ENCODE results near the gene CTSD. TPM values are rescaled to one million over a fixed set of nuclear protein-coding genes. Genes with fewer than 3 reads are reported as not detected.
A peak's percentile ranks its signal among the peaks of the same experiment; 100 is the strongest.

Gene CTSD
- total and polyA plus RNA-seq, 7 experiments from 2014 or later: 103 to 378 (median 186) TPM

DNA sequence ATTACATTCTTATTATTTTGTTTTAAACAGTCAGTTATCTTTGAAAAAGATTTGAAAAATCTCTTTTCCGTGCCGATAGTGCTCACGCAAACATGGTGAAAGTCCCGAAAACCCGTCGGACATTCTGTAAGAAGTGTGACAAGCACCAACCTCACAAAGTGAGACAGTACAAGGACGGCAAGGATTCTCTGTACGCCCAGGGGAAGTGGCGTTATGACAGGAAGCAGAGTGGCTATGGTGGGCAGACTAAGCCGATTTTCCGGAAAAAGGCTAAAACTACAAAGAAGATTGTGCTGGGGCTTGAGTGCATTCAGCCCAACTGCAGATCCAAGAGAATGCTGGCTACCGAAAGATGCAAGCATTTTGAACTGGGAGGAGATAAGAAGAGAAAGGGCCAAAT, 28.7 kb upstream of the CTSD start:
- peaks cover 0 to 22% (median 5%) of the 10 kb centered on the region in 11 donors for H3K9me3 Mint-ChIP-seq
- no peaks in the 10 kb centered on the region for H3K4me1 ChIP-seq (ENCODE audit: control insufficient read depth in 2 of 2, insufficient read depth in 2 of 2, low read length in 2 of 2)
- H3K4me3 ChIP-seq (ENCODE audit: low read length): no peak overlapping the region
- H3K36me3 ChIP-seq (ENCODE audit: control insufficient read depth in 2 of 3, insufficient read depth in 3 of 3, low read length in 3 of 3): no peaks in the 10 kb centered on the region
- no peaks in the 10 kb centered on the region for H3K27me3 ChIP-seq (ENCODE audit: control insufficient read depth in 2 of 2, insufficient read depth in 2 of 2, low read length in 2 of 2)
- H3K27ac ChIP-seq (ENCODE audit: low read depth, low read length): no peak overlapping the region
- peak overlapping the region in 4 of 10 donors; percentile 18 to 83 (median 48) for H3K4me3 Mint-ChIP-seq
- H3K36me3 Mint-ChIP-seq: peaks cover 0 to 3% (median 0%) of the 10 kb centered on the region in 5 donors
- no peak for DNase-seq
- peaks cover 0 to 11% (median 5%) of the 10 kb centered on the region in 7 donors for H3K4me1 Mint-ChIP-seq
- intact Hi-C loops (cut with micrococcal nuclease): no loop called here
- H3K9me3 ChIP-seq (ENCODE audit: control insufficient read depth in 2 of 3, low read length in 3 of 3): no peaks in the 10 kb centered on the region
- POLR2A ChIA-PET: no interaction called here
- H3K27ac Mint-ChIP-seq: peak overlapping the region in 2 of 9 donors; percentile 13 to 72
- peaks cover 0 to 38% (median 9%) of the 10 kb centered on the region in 5 donors for H3K27me3 Mint-ChIP-seq
- CTCF ChIA-PET: interaction anchor here (0.7 kb wide), 2 partner anchors 93 to 189 kb away, joined by 5 to 6 read pairs; no protein-coding TSS in a partner anchor
- ATAC-seq: no peak

DNA sequence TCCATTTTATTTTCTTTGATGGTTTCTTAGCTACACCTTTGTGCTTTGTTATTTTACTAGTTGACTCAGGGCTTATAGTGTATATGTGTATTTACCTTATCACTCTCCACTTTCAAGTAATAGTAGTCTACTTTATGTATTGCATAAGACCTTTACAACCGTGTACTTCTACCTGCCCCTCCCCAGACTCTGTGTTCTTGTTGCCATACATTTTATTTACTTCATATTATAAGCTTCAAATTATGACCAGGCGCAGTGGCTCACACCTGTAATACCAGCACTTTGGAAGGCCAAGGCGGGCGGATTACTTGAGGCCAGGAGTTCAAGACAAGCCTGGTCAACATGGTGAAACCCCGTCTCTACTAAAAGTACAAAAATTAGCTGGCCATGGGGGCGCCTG, 28.2 kb upstream of the CTSD start:
- Histone ChIP-seq H3K4me1 (ENCODE audit: control insufficient read depth in 2 of 2, insufficient read depth in 2 of 2, low read length in 2 of 2) (no peaks in the 10 kb centered on the region), H3K36me3 (ENCODE audit: control insufficient read depth in 2 of 3, insufficient read depth in 3 of 3, low read length in 3 of 3) (no peaks in the 10 kb centered on the region), H3K27me3 (ENCODE audit: control insufficient read depth in 2 of 2, insufficient read depth in 2 of 2, low read length in 2 of 2) (no peaks in the 10 kb centered on the region), H3K9me3 (ENCODE audit: control insufficient read depth in 2 of 3, low read length in 3 of 3) (no peaks in the 10 kb centered on the region), H3K4me3 (ENCODE audit: low read length) (no peak overlapping the region), H3K27ac (ENCODE audit: low read depth, low read length) (no peak overlapping the region)
- H3K27ac Mint-ChIP-seq: peak overlapping the region in 1 of 9 donors; percentile 9
- intact Hi-C loops (cut with micrococcal nuclease): no loop called here
- DNase-seq (no peak), ATAC-seq (no peak)
- peaks cover 0 to 3% (median 0%) of the 10 kb centered on the region in 5 donors for H3K36me3 Mint-ChIP-seq
- CTCF ChIA-PET: interaction anchor here (0.7 kb wide), 1 partner anchor 189 kb away, joined by 6 read pairs; no protein-coding TSS in a partner anchor
- peaks cover 0 to 22% (median 5%) of the 10 kb centered on the region in 11 donors for H3K9me3 Mint-ChIP-seq
- POLR2A ChIA-PET: no interaction called here
- H3K27me3 Mint-ChIP-seq: peaks cover 0 to 36% (median 9%) of the 10 kb centered on the region in 5 donors
- H3K4me3 Mint-ChIP-seq: no peak overlapping the region
- peaks cover 0 to 11% (median 5%) of the 10 kb centered on the region in 7 donors for H3K4me1 Mint-ChIP-seq

DNA sequence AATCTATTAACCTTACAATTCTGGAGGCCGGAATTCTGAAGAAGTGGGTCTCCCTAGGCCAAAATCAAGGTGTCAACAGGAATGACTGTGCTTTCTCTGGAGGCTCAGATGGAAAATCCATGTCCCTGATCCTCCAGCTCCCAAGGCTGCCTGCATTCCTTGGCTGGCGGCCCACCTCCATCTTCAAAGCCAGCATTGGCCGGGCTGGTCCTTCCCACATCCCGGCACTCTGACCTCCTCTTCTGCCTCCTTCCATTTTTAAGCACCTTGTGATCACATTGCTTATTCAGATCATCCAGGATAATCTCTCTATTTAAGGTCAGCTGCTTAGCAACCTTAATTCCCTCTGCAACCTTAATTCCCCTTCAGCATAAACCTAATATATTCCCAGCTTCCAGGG, 22.7 kb upstream of the CTSD start:
- POLR2A ChIA-PET: no interaction called here
- peaks cover 0 to 9% (median 0%) of the 10 kb centered on the region in 5 donors for H3K27me3 Mint-ChIP-seq
- H3K36me3 Mint-ChIP-seq: no peaks in the 10 kb centered on the region
- peaks cover 0 to 9% (median 0%) of the 10 kb centered on the region in 7 donors for H3K4me1 Mint-ChIP-seq
- CTCF ChIA-PET: no interaction called here
- no peaks in the 10 kb centered on the region for H3K36me3 ChIP-seq (ENCODE audit: control insufficient read depth in 2 of 3, insufficient read depth in 3 of 3, low read length in 3 of 3)
- no peak for ATAC-seq
- no peak overlapping the region for H3K27ac ChIP-seq (ENCODE audit: low read depth, low read length)
- intact Hi-C loops (cut with micrococcal nuclease): no loop called here
- H3K4me1 ChIP-seq (ENCODE audit: control insufficient read depth in 2 of 2, insufficient read depth in 2 of 2, low read length in 2 of 2): no peaks in the 10 kb centered on the region
- H3K27ac Mint-ChIP-seq: no peak overlapping the region
- H3K9me3 Mint-ChIP-seq: no peaks in the 10 kb centered on the region
- no peaks in the 10 kb centered on the region for H3K27me3 ChIP-seq (ENCODE audit: control insufficient read depth in 2 of 2, insufficient read depth in 2 of 2, low read length in 2 of 2)
- no peak overlapping the region for H3K4me3 ChIP-seq (ENCODE audit: low read length)
- no peak overlapping the region for H3K4me3 Mint-ChIP-seq
- no peaks in the 10 kb centered on the region for H3K9me3 ChIP-seq (ENCODE audit: control insufficient read depth in 2 of 3, low read length in 3 of 3)
- DNase-seq: no peak

DNA sequence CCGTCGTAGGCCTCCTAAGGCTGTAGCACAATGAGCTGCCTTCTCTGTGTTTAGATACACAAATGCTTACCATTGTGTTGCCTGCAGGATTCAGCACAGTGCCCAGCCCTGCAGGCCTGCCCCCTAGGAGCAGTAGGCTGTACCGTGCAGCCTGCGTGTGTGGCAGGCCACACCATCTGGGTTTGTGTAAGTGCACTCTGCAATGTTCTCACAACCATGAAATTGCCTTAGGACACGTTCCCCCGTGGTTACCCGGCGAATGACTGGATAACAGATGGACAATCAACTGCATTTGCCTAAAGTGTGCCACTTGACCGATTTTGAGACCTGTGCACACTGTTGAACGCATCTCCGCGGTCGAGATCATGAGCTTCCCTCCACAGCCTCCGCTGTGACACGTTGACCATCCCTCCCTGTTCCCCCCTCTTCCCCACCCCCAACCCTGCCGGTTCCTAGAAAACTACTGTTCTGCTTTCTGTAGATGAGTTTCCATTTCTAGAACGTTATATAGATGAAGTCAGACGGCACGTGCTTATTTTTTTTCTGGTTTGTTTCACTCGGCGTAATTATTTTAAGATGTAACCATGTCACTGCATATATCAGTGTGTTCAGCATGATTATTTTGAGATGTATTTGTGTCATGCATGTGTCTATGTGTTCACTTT, 22.2 kb upstream of the CTSD start:
- Histone ChIP-seq H3K9me3 (ENCODE audit: control insufficient read depth in 2 of 3, low read length in 3 of 3) (no peaks in the 10 kb centered on the region), H3K27ac (ENCODE audit: low read depth, low read length) (no peak overlapping the region), H3K36me3 (ENCODE audit: control insufficient read depth in 2 of 3, insufficient read depth in 3 of 3, low read length in 3 of 3) (no peaks in the 10 kb centered on the region), H3K4me3 (ENCODE audit: low read length) (no peak overlapping the region), H3K27me3 (ENCODE audit: control insufficient read depth in 2 of 2, insufficient read depth in 2 of 2, low read length in 2 of 2) (no peaks in the 10 kb centered on the region), H3K4me1 (ENCODE audit: control insufficient read depth in 2 of 2, insufficient read depth in 2 of 2, low read length in 2 of 2) (no peaks in the 10 kb centered on the region)
- H3K27me3 Mint-ChIP-seq: peaks cover 0 to 5% (median 0%) of the 10 kb centered on the region in 5 donors
- no peak overlapping the region for H3K27ac Mint-ChIP-seq
- intact Hi-C loops (cut with micrococcal nuclease): no loop called here
- ATAC-seq (peak; percentile 44), DNase-seq (no peak)
- H3K9me3 Mint-ChIP-seq: no peaks in the 10 kb centered on the region
- no peaks in the 10 kb centered on the region for H3K36me3 Mint-ChIP-seq
- ChIA-PET CTCF (interaction anchor here (0.7 to 1.4 kb wide), 2 partner anchors 49 to 92 kb away, joined by 3 to 4 read pairs; partner anchors contain the start of gene SYT8), POLR2A (no interaction called here)
- H3K4me3 Mint-ChIP-seq: no peak overlapping the region
- peaks cover 0 to 14% (median 0%) of the 10 kb centered on the region in 7 donors for H3K4me1 Mint-ChIP-seq

DNA sequence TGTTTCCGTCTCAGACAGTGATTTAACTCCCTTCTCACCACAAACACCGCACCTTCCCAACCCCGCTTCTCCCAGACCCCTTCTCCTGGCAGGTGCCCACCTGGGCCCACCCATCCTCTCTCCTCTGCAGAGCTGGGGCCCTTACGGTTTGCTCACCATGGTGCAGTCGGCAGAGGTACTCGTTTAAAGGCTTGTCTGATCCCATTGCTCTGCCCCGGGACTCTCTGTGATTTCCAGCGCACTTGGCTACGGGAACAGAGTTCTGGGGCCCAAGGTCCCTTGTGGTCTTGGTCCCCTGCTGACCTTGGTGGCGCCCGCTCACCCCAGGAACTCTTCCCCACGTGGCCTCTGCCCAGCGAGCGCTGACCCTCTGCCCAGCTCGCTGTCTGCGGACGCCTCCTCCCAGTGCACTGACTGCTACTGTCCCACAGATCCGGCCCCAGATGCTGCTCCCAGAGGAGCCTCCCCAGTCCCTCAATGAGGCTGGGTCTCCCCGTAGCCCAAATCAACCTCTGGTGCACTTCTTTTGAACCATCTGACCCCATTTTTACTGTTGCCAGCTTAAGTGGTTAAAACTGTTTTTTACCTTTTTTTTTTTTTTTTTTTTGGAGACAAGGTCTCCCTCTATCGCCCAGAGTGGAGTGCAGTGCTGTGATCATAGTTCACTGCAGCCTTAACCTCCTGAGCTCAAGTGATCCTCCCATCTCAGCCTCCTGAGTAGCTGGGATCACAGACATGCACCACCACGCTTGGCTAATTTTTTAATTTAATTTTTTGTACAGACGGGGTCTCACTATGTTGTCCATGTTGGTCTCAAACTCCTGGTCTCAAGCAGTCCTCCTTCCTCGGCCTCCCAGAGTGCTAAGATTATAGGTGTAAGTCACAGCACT, 21.3 kb upstream of the CTSD start:
- Mint-ChIP-seq H3K4me1 (peaks cover 0 to 22% (median 0%) of the 10 kb centered on the region in 7 donors), H3K4me3 (no peak overlapping the region), H3K36me3 (no peaks in the 10 kb centered on the region), H3K9me3 (no peaks in the 10 kb centered on the region), H3K27me3 (peaks cover 0 to 2% (median 0%) of the 10 kb centered on the region in 5 donors), H3K27ac (no peak overlapping the region)
- Histone ChIP-seq H3K27ac (ENCODE audit: low read depth, low read length) (no peak overlapping the region), H3K36me3 (ENCODE audit: control insufficient read depth in 2 of 3, insufficient read depth in 3 of 3, low read length in 3 of 3) (no peaks in the 10 kb centered on the region), H3K9me3 (ENCODE audit: control insufficient read depth in 2 of 3, low read length in 3 of 3) (no peaks in the 10 kb centered on the region), H3K4me3 (ENCODE audit: low read length) (no peak overlapping the region), H3K4me1 (ENCODE audit: control insufficient read depth in 2 of 2, insufficient read depth in 2 of 2, low read length in 2 of 2) (no peaks in the 10 kb centered on the region), H3K27me3 (ENCODE audit: control insufficient read depth in 2 of 2, insufficient read depth in 2 of 2, low read length in 2 of 2) (no peaks in the 10 kb centered on the region)
- CTCF ChIA-PET: interaction anchor here (0.7 to 1.4 kb wide), 3 partner anchors 50 to 91 kb away, joined by 3 to 4 read pairs (median 4); partner anchors contain the start of gene SYT8
- intact Hi-C loops (cut with micrococcal nuclease): no loop called here
- DNase-seq (no peak), ATAC-seq (no peak)
- POLR2A ChIA-PET: no interaction called here

DNA sequence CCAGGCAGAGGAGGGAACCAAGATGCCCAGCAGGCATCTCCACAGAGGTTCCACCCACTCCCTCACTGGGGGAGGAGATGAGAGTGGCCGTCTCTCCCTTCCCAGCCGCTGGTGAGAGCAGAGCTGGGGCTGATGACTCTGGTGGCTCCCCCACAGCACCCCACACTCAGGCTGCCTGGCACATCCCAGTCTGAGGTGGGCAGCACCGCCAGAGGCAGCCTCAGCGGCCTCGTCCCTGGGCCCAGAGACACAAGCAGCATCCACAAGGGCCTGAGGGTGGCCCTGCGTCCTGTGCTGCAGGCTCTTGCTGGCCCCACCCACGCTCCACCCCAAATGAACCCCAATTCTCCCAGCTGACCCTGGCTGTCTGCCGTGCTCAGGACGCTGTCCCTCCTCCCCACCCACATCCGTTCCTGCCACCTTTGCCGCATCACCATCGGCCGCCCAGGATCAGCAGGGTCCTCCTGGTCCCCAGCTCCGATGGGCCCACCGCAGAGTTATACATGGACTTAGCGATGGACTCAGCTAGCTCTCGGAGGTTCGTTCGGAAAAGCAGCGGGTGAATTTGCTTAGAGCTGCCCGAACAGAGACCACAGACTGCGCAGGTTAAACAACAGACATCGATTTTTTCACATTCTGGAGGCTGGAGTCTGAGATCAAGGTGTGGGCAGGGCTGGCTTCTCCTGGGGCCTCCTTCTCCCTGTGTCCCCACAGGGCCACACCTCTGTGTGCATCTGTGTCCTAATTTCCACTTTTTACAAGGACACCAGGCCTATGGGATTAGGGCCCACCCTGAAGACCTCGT, 20.2 kb upstream of the CTSD start:
- no peak overlapping the region for H3K27ac ChIP-seq (ENCODE audit: low read depth, low read length)
- intact Hi-C loops (cut with micrococcal nuclease): no loop called here
- DNase-seq (peak in 1 of 9 donors; percentile 0), ATAC-seq (no peak)
- no peaks in the 10 kb centered on the region for H3K36me3 ChIP-seq (ENCODE audit: control insufficient read depth in 2 of 3, insufficient read depth in 3 of 3, low read length in 3 of 3)
- CTCF ChIA-PET: interaction anchor here (1.0 kb wide), 1 partner anchor 83 kb away, joined by 4 read pairs; no protein-coding TSS in a partner anchor
- H3K4me3 Mint-ChIP-seq: no peak overlapping the region
- H3K27me3 ChIP-seq (ENCODE audit: control insufficient read depth in 2 of 2, insufficient read depth in 2 of 2, low read length in 2 of 2): no peaks in the 10 kb centered on the region
- H3K4me1 Mint-ChIP-seq: peaks cover 0 to 25% (median 0%) of the 10 kb centered on the region in 7 donors
- H3K9me3 Mint-ChIP-seq: no peaks in the 10 kb centered on the region
- peaks cover 0 to 3% (median 0%) of the 10 kb centered on the region in 5 donors for H3K27me3 Mint-ChIP-seq
- no peaks in the 10 kb centered on the region for H3K36me3 Mint-ChIP-seq
- no peaks in the 10 kb centered on the region for H3K9me3 ChIP-seq (ENCODE audit: control insufficient read depth in 2 of 3, low read length in 3 of 3)
- no peak overlapping the region for H3K4me3 ChIP-seq (ENCODE audit: low read length)
- POLR2A ChIA-PET: no interaction called here
- H3K27ac Mint-ChIP-seq: no peak overlapping the region
- no peaks in the 10 kb centered on the region for H3K4me1 ChIP-seq (ENCODE audit: control insufficient read depth in 2 of 2, insufficient read depth in 2 of 2, low read length in 2 of 2)
